HepG2 (cell line): ENCODE data around the gene CD19. TPM values are rescaled to one million over a fixed set of nuclear protein-coding genes. Genes with fewer than 3 reads are reported as not detected.
A peak's percentile ranks its signal among the peaks of the same experiment; 100 is the strongest.
"Not testable (repeated sequence)": the region's sequence is repeated elsewhere in the genome, so short reads cannot be mapped to it uniquely, and the experiment has no call there.

ENCODE experiments used
- ATAC-seq: fragments of 200-7000 bp; cut with Tn5 transposase; 3 replicates; pipeline ENCODE4 v1.9.1; 2020; ENCODE audit warnings: mild to moderate bottlenecking, moderate library complexity
- BruUV-seq: library from RNA; stranded (reverse); fragments of 400-500 nt; replicated peaks from 2 replicates; lab custom pipeline; 2021; lab: Mats Ljungman, UMichigan
- CTCF ChIA-PET: fragments of 300-600 bp; formaldehyde crosslinking; extraction: SDS; loops from one replicate; lab custom pipeline; 2021; ENCODE audit warnings: low total read pairs, inconsistent platforms, low intra/inter-chr PET ratio; lab: Yijun Ruan, JAX
- POLR2A ChIA-PET: fragments of 350-600 bp; sonication (Branson Sonifier 250); formaldehyde crosslinking; loops from one replicate; lab custom pipeline; 2020; ENCODE audit warnings: antibody characterized with exemption, inconsistent platforms; lab: Yijun Ruan, JAX
- DNase-seq: peaks from one replicate; pipeline ENCODE4 v3.0.0-alpha.2; 2015; ENCODE audit warnings: low spot score
- FAIRE-seq: peaks from 3 replicates; lab custom pipeline; 2011; peaks lifted over from hg19 to GRCh38; lab: Jason Lieb, UNC
- H2AFZ ChIP-seq: one replicate; pipeline ENCODE4 v1.6.1; 2011; ENCODE audit warnings: low read length, inconsistent platforms
- H3K27ac ChIP-seq: fragments of 300-600 bp; 3 replicates; pipeline ENCODE4 v1.8.0; 2011; ENCODE audit warnings: mixed run types, mild to moderate bottlenecking, mixed read lengths, low read length, inconsistent platforms; ENCODE audit not compliant: insufficient read depth; ENCODE audit errors: extremely low read length
- H3K27me3 ChIP-seq, 2 experiments: fragments of 200-600 bp in 1 of 2; 2 replicates in 1 of 2; 3 replicates in 1 of 2; pipeline versions ENCODE4 v1.6.0 to v1.8.0; 2011; ENCODE audit warnings: low read length in 2 of 2, mild to moderate bottlenecking in 2 of 2, moderate library complexity in 2 of 2, inconsistent platforms in 1 of 2; ENCODE audit not compliant: insufficient read depth in 2 of 2, control insufficient read depth in 1 of 2
- H3K36me3 ChIP-seq, 2 experiments: fragments of 200-600 bp in 1 of 2; replicated peaks in 1 of 2; 2 replicates in 1 of 2; 3 replicates in 1 of 2; pipeline versions ENCODE4 v1.5.1 to v1.8.0; 2011; ENCODE audit warnings: low read length in 2 of 2, inconsistent platforms in 1 of 2; ENCODE audit not compliant: insufficient read depth in 2 of 2, control insufficient read depth in 1 of 2
- H3K4me1 ChIP-seq: 2 replicates; pipeline ENCODE4 v1.5.1; 2012; ENCODE audit warnings: low read length, inconsistent platforms; ENCODE audit not compliant: insufficient read depth
- H3K4me2 ChIP-seq: 2 replicates; pipeline ENCODE4 v1.6.0; 2011; ENCODE audit warnings: low read depth, low read length, inconsistent platforms
- H3K4me3 ChIP-seq, 3 experiments: fragments of 200-600 bp in 1 of 3; sonication (generic), shearing (Covaris generic) in 1 of 3; replicated peaks in 1 of 3; 2 replicates each; pipeline ENCODE4 v1.5.1; 2011 to 2016; ENCODE audit warnings: low read length in 3 of 3, inconsistent platforms in 2 of 3, low read depth in 2 of 3, mild to moderate bottlenecking in 2 of 3, control low read depth in 1 of 3, mixed read lengths in 1 of 3; ENCODE audit not compliant: insufficient read depth in 1 of 3
- H3K79me2 ChIP-seq: one replicate; pipeline ENCODE4 v1.6.1; 2011; ENCODE audit warnings: low read length, inconsistent platforms; ENCODE audit not compliant: insufficient read depth
- H3K9ac ChIP-seq: 2 replicates; pipeline ENCODE4 v1.6.0; 2011; ENCODE audit warnings: mild to moderate bottlenecking, low read depth, low read length, inconsistent platforms; ENCODE audit not compliant: insufficient read depth
- H3K9me3 ChIP-seq: 2 replicates; pipeline ENCODE4 v1.5.1; 2012; ENCODE audit warnings: mild to moderate bottlenecking, low read length
- H4K20me1 ChIP-seq: 2 replicates; pipeline ENCODE4 v1.6.0; 2011; ENCODE audit warnings: inconsistent platforms, mild to moderate bottlenecking, low read length, moderate library complexity; ENCODE audit not compliant: insufficient read depth
- CREB1 ChIP-seq, 2 experiments: fragments of 450-650 bp in 1 of 2; IDR thresholded peaks; 2 replicates each; pipeline ENCODE4 v1.6.1; 2016 to 2017; ENCODE audit warnings: control low read depth in 1 of 2, mild to moderate bottlenecking in 1 of 2, missing compliant biosample characterization in 1 of 2, missing genetic modification characterization in 1 of 2
- CTCF ChIP-seq: sonication (generic); formaldehyde crosslinking; IDR thresholded peaks from 2 replicates; pipeline ENCODE4 v1.5.0; 2020; ENCODE audit warnings: mild to moderate bottlenecking, missing genetic modification reagents, moderate library complexity
- ZNF329 ChIP-seq: sonication (generic); formaldehyde crosslinking; IDR thresholded peaks from 2 replicates; pipeline ENCODE4 v1.9.0; 2021; ENCODE audit warnings: low read depth, mild to moderate bottlenecking, missing genetic modification reagents
- WGBS: methylation state at CpG from one replicate; pipeline ENCODE4 v1.1.6; 2017; ENCODE audit warnings: low lambda C conversion rate; 5-methylcytosine and 5-hydroxymethylcytosine counted together
- in situ Hi-C: cut with HindIII; loops from 2 replicates; pipeline ENCODE4 v1.10.0; 2017; ENCODE audit warnings: low pct_unique_long_range_greater_than_20kb; ENCODE audit not compliant: extremely low pct_ligation_motif_present
- intact Hi-C: fragments of 100-400 bp; cut with micrococcal nuclease; formaldehyde crosslinking; loops from one replicate; pipeline ENCODE4 v1.10.0; 2022; ENCODE audit not compliant: unreplicated experiment
- polyA plus RNA-seq, 8 experiments: library from polyadenylated mRNA; depleted of rRNA in 3 of 8; stranded (reverse) in 7 of 8; unstranded in 1 of 8; fragments of >200 nt; fragmentation: Illumina TruSeq in 4 of 8; extraction: Trizol in 4 of 8; gene quantifications; 2 replicates each; pipeline versions ENCODE4 v1.2.1 to v1.2.3, GENCODE V29; 2011 to 2016; ENCODE audit warnings: low read depth in 4 of 8, missing spikeins in 1 of 8, mixed read lengths in 1 of 8; ENCODE audit not compliant: insufficient read depth in 1 of 8
- total RNA-seq, 5 experiments: library from RNA; depleted of rRNA; stranded (reverse); fragments of >200 nt; fragmentation: Illumina TruSeq; extraction: Trizol; gene quantifications; 2 replicates each; pipeline ENCODE4 v1.2.3, GENCODE V29; 2016; ENCODE audit warnings: low read depth in 1 of 5

The CD19 gene
- total and polyA plus RNA-seq, 2 of the 13 experiments (the other 11 are each of a cell fraction or from before 2014, with no cell fraction given), result 0.55 to 1.1 TPM

- H2AFZ ChIP-seq, intact Hi-C loops, FAIRE-seq, H3K27ac ChIP-seq, POLR2A ChIA-PET, H3K9ac ChIP-seq, H3K27me3 ChIP-seq, H3K9me3 ChIP-seq, H4K20me1 ChIP-seq, ATAC-seq, H3K4me3 ChIP-seq, BruUV-seq, DNase-seq, in situ Hi-C loops, H3K4me2 ChIP-seq: not testable (repeated sequence)
- peaks cover 24 to 51% of the 10 kb centered on the region in 2 experiments for H3K36me3 ChIP-seq
- 86% methylated on average over 7 of the region's 7 CpGs for WGBS
- H3K79me2 ChIP-seq, result peaks cover 10% of the 10 kb centered on the region
- TF ChIP-seq CTCF, result 0 out of 2 replicates have a peak, but pooled peaks have one; percentile 9
- CTCF ChIA-PET, result interaction anchor here (1.0 kb wide), 1 partner anchor 34 kb away, joined by 3 read pairs; no protein-coding TSS in a partner anchor
- peaks cover 15% of the 10 kb centered on the region for H3K4me1 ChIP-seq
Observed at GRCh38 chr16:28980330-28980729, 48.6 kb downstream of the CD19 start.

- Histone ChIP-seq H3K27ac (no peak overlapping the region), H3K27me3 (no peaks in the 10 kb centered on the region), H3K4me1 (peaks cover 9% of the 10 kb centered on the region), H3K36me3 (peaks cover 24 to 51% of the 10 kb centered on the region in 2 experiments), H3K4me2 (no peak overlapping the region), H3K79me2 (peaks cover 5% of the 10 kb centered on the region), H2AFZ (no peak overlapping the region), H3K4me3 (no peak overlapping the region), H4K20me1 (no peaks in the 10 kb centered on the region; the same call in 1 of the 2 replicates), H3K9me3 (no peaks in the 10 kb centered on the region), H3K9ac (no peak overlapping the region)
- TF ChIP-seq CREB1 (IDR thresholded peaks at IDR 0.05) (no peak), CREB1 (CRISPR knock-in tag; IDR thresholded peaks at IDR 0.05) (no peak), ZNF329 (CRISPR knock-in tag) (peak; percentile 77)
- intact Hi-C loops, result no loop called here
- BruUV-seq, result no TSS peak
- DNase-seq (no peak), FAIRE-seq (no peak), ATAC-seq (no peak)
- WGBS, result 96% methylated on average over 7 of the region's 7 CpGs
- in situ Hi-C loops, result no loop called here
- ChIA-PET CTCF (interaction anchor here (1.0 kb wide), 1 partner anchor 35 kb away, joined by 3 read pairs; no protein-coding TSS in a partner anchor), POLR2A (no interaction called here)
Observed at GRCh38 chr16:28980929-28981328, 49.2 kb downstream of the CD19 start.
